GM18873 (cell line): ENCODE data around the gene METAP1D.

Experiments
- ATAC-seq: cut with Tn5 transposase; IDR thresholded peaks from one replicate; pipeline ENCODE4 v1.9.1; 2021; ENCODE audit warnings: mild to moderate bottlenecking, moderate library complexity, moderate number of reproducible peaks; ENCODE audit not compliant: unreplicated experiment, low FRiP score

Gene METAP1D

GRCh38 chr2:172079416-172079815, 79.7 kb downstream of the METAP1D start:
- no peak for ATAC-seq

GRCh38 chr2:172079838-172080640, 80.3 kb downstream of the METAP1D start:
- no peak for ATAC-seq

GRCh38 chr2:172080641-172081220, 81.0 kb downstream of the METAP1D start:
- no peak for ATAC-seq

GRCh38 chr2:172081221-172082022, 81.7 kb downstream of the METAP1D start:
- ATAC-seq, result no peak

GRCh38 chr2:172082105-172082943, 82.6 kb downstream of the METAP1D start:
- no peak for ATAC-seq

GRCh38 chr2:172082944-172083627, 83.3 kb downstream of the METAP1D start:
- ATAC-seq, result no peak

- ATAC-seq, result no peak
Observed at GRCh38 chr2:172083628-172084394, 84.1 kb downstream of the METAP1D start.

GRCh38 chr2:172084395-172084644, 84.6 kb downstream of the METAP1D start:
- no peak for ATAC-seq

- ATAC-seq, result peak; percentile 92
Observed at GRCh38 chr2:172084645-172085459, 85.1 kb downstream of the METAP1D start.

GRCh38 chr2:172085460-172086159, 85.9 kb downstream of the METAP1D start, which contains the start of gene DLX1:
Gene DLX1, plus strand, starts transcription at chr2:172085507. Its CDS starts 171 bp downstream, at chr2:172085678.
- ATAC-seq, result peak; percentile 17

GRCh38 chr2:172086241-172087206, 86.8 kb downstream of the METAP1D start:
- ATAC-seq, result no peak

GRCh38 chr2:172087207-172087779, 87.5 kb downstream of the METAP1D start:
- ATAC-seq, result no peak

- ATAC-seq, result no peak
Observed at GRCh38 chr2:172087780-172088244, 88.1 kb downstream of the METAP1D start.

GRCh38 chr2:172088245-172089004, 88.7 kb downstream of the METAP1D start:
- ATAC-seq, result no peak

GRCh38 chr2:172089005-172089504, 89.3 kb downstream of the METAP1D start:
- ATAC-seq, result no peak
